GM12878 (cell line): ENCODE data around the gene MBLAC2.

Experiments
- CHD1 ChIP-seq: IDR thresholded peaks from 2 replicates; pipeline ENCODE4 v1.6.1; 2012; ENCODE audit warnings: low read depth, low read length, improper control_type of control experiment
- CHD2 ChIP-seq: IDR thresholded peaks from 2 replicates; pipeline ENCODE4 v1.6.1; 2011; ENCODE audit warnings: low read depth, low read length, improper control_type of control experiment, borderline replicate concordance
- CTCF ChIP-seq, 3 experiments: IDR thresholded peaks in 2 of 3; conservative IDR thresholded peaks in 1 of 3; 2 replicates each; pipeline ENCODE4 v1.5.1; 2011; ENCODE audit warnings: low read depth in 3 of 3, low read length in 3 of 3, mild to moderate bottlenecking in 3 of 3, control low read depth in 2 of 3, moderate library complexity in 2 of 3, inconsistent platforms in 1 of 3, mixed read lengths in 1 of 3; ENCODE audit not compliant: control insufficient read depth in 2 of 3, insufficient read depth in 1 of 3; ENCODE audit errors: extremely low read depth in 1 of 3
- HCFC1 ChIP-seq: fragments of 150-350 bp; IDR thresholded peaks from 2 replicates; pipeline ENCODE4 v1.6.1; 2014; ENCODE audit warnings: low read length
- HDAC6 ChIP-seq: fragments of 200-600 bp; sonication (generic); IDR thresholded peaks from one replicate; pipeline ENCODE4 v1.8.0; 2017; ENCODE audit warnings: antibody characterized with exemption; ENCODE audit not compliant: unreplicated experiment
- PBX3 ChIP-seq: IDR thresholded peaks from 2 replicates; pipeline ENCODE4 v1.6.1; 2011; ENCODE audit warnings: mild to moderate bottlenecking, low read depth, low read length, moderate library complexity; ENCODE audit not compliant: insufficient replicate concordance
- POLR2A ChIP-seq: IDR thresholded peaks from 2 replicates; pipeline ENCODE4 v1.6.1; 2011; ENCODE audit warnings: low read depth, mild to moderate bottlenecking, low read length
- SP1 ChIP-seq: IDR thresholded peaks from one replicate; pipeline ENCODE4 v1.6.1; 2011; ENCODE audit warnings: low read depth, low read length
- TBL1XR1 ChIP-seq: IDR thresholded peaks from 2 replicates; pipeline ENCODE4 v1.6.1; 2012; ENCODE audit warnings: low read depth, low read length, improper control_type of control experiment
- USF1 ChIP-seq: IDR thresholded peaks from 2 replicates; pipeline ENCODE4 v1.6.1; 2011; ENCODE audit warnings: borderline replicate concordance, low read depth, mild to moderate bottlenecking, moderate library complexity, mixed read lengths, low read length; ENCODE audit not compliant: insufficient read depth; ENCODE audit errors: extremely low read length
- YY1 ChIP-seq: IDR thresholded peaks from 2 replicates; pipeline ENCODE4 v1.6.1; 2011; ENCODE audit warnings: low read depth, mild to moderate bottlenecking, low read length
- ZNF207 ChIP-seq: fragments of 450-650 bp; IDR thresholded peaks from 2 replicates; pipeline ENCODE4 v1.6.1; 2014; ENCODE audit warnings: antibody characterized with exemption, mild to moderate bottlenecking, borderline replicate concordance
- TF ChIP-seq, protein P1 (sequence below): fragments of 150-350 bp; IDR thresholded peaks from 2 replicates; pipeline ENCODE4 v1.6.1; 2016; ENCODE audit warnings: low read depth, low read length
- TF ChIP-seq, protein P2 (sequence below): fragments of 450-650 bp; conservative IDR thresholded peaks from 2 replicates; pipeline ENCODE4 v1.6.1; 2017; ENCODE audit warnings: mild to moderate bottlenecking, moderate library complexity

DNA sequence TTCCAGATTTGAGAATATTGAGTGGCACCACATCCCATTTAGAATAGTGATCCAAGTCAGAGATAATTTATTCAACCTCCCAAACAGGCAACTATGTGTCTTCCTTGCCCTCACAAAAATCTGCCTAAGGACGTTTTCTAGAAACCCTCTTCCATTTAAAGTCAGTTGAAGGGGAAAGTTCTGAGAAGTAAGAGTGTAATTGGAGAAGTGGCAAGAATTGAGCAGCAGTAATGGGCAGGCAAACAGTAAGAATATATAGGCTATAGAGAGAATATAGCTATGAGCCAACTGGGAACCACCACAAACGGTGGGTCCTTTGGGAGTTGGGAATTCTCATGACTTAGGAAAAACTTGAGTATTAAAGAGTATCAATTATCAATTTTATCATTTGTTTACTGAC lies 33.9 kb downstream of the MBLAC2 start:
- TF ChIP-seq POLR2A (no peak), YY1 (no peak), PBX3 (no peak), CTCF (IDR thresholded peaks at IDR 0.05 in 2 of 3, conservative IDR thresholded peaks at IDR 0.05 in 1 of 3; ENCODE audit: control insufficient read depth in 2 of 3, extremely low read depth in 1 of 3, insufficient read depth in 1 of 3, low read depth in 3 of 3, low read length in 3 of 3) (no peak), CHD2 (no peak), ZNF207 (no peak), HCFC1 (no peak), CHD1 (no peak), SP1 (no peak), USF1 (no peak), HDAC6 (no peak), TBL1XR1 (no peak)
- TF ChIP-seq, protein P1, sequence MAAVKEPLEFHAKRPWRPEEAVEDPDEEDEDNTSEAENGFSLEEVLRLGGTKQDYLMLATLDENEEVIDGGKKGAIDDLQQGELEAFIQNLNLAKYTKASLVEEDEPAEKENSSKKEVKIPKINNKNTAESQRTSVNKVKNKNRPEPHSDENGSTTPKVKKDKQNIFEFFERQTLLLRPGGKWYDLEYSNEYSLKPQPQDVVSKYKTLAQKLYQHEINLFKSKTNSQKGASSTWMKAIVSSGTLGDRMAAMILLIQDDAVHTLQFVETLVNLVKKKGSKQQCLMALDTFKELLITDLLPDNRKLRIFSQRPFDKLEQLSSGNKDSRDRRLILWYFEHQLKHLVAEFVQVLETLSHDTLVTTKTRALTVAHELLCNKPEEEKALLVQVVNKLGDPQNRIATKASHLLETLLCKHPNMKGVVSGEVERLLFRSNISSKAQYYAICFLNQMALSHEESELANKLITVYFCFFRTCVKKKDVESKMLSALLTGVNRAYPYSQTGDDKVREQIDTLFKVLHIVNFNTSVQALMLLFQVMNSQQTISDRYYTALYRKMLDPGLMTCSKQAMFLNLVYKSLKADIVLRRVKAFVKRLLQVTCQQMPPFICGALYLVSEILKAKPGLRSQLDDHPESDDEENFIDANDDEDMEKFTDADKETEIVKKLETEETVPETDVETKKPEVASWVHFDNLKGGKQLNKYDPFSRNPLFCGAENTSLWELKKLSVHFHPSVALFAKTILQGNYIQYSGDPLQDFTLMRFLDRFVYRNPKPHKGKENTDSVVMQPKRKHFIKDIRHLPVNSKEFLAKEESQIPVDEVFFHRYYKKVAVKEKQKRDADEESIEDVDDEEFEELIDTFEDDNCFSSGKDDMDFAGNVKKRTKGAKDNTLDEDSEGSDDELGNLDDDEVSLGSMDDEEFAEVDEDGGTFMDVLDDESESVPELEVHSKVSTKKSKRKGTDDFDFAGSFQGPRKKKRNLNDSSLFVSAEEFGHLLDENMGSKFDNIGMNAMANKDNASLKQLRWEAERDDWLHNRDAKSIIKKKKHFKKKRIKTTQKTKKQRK, result no peak
- TF ChIP-seq, protein P2, sequence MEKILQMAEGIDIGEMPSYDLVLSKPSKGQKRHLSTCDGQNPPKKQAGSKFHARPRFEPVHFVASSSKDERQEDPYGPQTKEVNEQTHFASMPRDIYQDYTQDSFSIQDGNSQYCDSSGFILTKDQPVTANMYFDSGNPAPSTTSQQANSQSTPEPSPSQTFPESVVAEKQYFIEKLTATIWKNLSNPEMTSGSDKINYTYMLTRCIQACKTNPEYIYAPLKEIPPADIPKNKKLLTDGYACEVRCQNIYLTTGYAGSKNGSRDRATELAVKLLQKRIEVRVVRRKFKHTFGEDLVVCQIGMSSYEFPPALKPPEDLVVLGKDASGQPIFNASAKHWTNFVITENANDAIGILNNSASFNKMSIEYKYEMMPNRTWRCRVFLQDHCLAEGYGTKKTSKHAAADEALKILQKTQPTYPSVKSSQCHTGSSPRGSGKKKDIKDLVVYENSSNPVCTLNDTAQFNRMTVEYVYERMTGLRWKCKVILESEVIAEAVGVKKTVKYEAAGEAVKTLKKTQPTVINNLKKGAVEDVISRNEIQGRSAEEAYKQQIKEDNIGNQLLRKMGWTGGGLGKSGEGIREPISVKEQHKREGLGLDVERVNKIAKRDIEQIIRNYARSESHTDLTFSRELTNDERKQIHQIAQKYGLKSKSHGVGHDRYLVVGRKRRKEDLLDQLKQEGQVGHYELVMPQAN, result no peak
